ENCODE measurements around the gene ARL8A.
"Not testable (repeated sequence)": the region's sequence is repeated elsewhere in the genome, so short reads cannot be mapped to it uniquely, and the experiment has no call there.

The ARL8A gene

GRCh38 chr1:202144402-202145067, at the start of gene ARL8A:
Gene ARL8A (minus strand): TSS chr1:202144737. CDS start chr1:202144572, 165 bp downstream.
- peak; percentile 64 to 74 for DNase-seq

DNA sequence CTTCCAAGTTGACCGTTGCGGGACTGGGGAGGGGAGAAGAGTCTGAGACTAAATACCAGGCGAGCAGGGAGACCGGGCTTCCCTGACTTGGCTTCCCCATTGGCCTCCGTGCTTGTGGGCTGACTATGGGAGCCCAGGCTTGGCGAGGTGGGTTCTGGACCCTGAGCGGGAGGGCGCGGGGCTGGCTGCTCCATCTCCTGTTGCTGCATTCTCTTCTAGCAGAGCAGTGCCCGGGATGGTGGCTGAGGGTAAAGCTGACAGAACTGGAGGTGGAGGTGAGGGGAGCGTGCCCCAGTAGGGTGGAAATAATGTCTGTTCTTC, 49.8 kb upstream of the ARL8A start:
- DNase-seq = no peak

GRCh38 chr1:202193614-202194327, 49.2 kb upstream of the ARL8A start, which contains the start of gene LGR6:
Gene LGR6 (plus strand): TSS chr1:202193799. CDS start chr1:202193990, 191 bp downstream.
- DNase-seq = no peak

- DNase-seq = peak; percentile 56 to 63
These were observed 48.5 kb upstream of the ARL8A start for GRCh38 chr1:202192770-202193613.

GRCh38 chr1:202191391-202191790, 46.9 kb upstream of the ARL8A start:
- not testable (repeated sequence) for DNase-seq

GRCh38 chr1:202189918-202190715, 45.6 kb upstream of the ARL8A start:
- no peak for DNase-seq

- peak; percentile 69 to 77 for DNase-seq
These were observed 44.7 kb upstream of the ARL8A start for GRCh38 chr1:202189001-202189790.

DNA sequence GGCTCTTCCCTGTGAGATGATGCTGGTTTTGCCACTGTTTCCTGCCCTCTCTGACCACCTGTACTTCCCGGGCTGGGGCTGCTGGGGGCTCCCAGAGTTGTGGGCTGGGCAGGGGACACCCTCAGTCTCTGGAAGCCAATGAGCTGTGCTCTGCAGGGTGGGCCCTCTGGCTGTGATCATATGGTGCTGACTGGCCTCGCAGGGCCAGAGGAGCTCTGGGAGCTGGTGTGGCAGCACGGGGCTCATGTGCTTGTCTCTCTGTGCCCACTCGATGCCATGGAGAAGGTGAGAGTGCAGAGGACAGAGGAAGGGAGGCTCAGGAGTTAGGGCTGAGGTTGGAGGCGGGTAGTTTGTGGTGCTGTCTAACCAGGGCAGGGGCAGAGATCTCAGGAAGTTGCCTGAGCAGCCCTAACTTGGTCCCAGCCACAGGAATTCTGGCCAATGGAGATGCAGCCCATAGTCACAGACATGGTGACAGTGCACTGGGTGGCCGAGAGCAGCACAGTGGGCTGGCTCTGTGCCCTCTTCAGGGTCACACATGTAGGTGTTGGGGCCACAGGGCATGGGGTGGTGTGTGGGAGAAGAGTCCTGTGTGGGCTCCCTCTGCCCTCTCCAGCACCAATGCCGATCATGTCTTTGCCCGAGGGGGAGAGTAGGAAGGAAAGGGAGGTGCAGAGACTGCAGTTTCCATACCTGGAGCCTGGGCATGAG, 43.3 kb upstream of the ARL8A start:
- DNase-seq = no peak

DNA sequence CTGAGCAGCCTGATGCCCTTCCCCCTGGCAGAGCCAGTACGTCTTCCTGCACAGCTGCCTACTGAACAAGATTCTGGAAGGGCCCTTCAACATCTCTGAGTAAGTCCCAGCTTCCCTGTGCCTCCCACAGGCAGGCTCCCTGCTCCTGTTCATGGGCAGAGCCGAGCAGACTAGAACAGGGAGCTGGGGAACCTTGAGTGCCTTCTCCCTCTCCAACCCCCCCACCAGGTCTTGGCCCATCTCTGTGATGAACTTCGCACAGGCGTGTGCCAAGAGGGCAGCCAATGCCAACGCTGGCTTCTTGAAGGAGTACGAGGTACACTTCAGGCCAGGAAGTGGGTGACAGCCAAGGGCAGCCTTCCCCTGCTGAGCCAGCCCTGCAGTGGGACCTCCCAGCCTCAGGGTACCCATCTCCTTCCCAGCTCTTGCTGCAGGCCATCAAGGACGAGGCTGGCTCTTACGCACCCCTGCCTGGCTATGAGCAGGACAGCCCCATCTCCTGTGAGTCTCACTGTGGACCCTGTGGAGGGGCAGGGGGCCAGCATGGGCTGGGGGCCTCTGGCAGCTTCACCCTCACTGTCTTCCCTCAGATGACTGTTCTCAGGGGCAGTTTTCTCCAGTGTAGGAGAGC, 42.6 kb upstream of the ARL8A start:
- no peak for DNase-seq

DNA sequence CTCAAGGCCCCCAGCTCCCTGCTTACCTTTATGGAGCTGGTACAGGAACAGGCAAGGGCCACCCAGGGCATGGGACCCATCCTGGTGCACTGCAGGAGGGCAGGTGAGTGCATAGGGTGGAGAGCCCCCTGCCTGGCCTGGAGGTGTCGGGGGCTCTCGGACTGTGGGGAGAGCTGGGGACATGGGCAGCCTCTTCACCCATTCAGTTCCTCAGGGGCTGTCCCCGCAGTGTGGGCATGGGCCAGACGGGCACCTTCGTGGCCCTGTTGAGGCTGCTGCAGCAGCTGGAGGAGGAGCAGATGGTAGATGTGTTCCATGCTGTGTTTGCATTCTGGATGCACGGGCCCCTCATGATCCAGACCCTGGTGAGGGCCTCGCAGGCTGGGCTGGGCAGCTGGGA, 41.8 kb upstream of the ARL8A start:
- DNase-seq = no peak

GRCh38 chr1:202184750-202185460, 40.4 kb upstream of the ARL8A start:
- peak; percentile 62 to 75 for DNase-seq

DNA sequence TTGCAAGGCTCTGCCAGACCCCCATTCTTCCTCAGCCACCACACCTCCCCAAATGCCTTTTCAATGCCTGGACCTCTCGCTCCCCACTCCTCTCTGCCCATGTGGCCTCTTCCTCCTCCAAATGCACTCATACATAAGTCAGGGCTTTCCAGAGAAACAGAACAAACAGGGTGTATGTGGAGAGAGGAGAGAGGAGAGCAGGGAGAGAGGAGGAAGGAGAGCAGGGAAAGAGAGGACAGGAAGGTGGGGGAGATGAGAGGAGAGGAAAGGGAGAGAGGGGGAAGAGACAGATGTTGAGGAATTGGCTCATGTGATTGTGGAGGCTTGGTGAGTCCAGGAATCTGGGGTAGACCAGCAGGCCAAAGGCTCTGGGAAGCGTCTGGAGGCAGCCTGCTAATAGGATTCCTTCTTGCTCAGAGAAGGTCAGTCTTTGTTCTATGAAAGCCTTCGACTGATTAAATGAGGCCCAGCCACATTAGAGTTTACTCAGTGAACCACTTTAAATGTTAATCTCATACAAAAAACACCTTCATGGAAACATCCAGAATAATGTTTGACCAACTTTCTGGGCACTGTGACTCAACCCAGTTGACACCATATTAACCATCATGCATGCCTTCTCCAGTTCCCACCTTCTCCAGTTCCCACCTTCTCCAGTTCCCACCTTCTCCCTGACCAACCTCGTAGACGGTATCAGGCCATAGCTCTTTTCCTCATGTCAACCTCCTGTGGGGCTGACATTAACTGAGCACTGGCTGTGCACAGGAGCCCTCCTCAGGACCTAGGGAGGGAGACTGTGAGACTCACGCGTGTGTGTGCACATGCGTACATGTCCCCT, 37.7 kb upstream of the ARL8A start:
- no peak for DNase-seq

DNA sequence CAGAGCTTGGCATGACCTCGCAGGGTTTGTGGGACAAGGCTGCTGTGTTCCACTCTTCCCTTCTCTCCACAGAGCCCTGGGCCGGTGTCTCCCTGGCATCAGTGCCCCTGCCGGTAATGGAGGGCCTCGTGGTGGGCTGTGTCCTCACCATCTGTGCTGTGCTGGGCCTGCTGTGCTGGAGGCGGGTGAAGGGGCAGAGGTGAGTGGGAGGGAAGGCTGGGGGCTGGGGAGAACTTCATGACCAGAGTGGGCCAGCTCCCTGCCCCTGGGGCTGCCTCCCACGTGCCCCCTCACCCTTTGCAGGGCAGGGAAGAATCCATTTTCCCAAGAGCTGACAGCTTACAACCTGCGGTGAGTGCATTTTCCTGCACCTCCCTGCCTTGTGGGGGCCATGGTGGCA, 37.0 kb upstream of the ARL8A start:
- DNase-seq = no peak

GRCh38 chr1:202180751-202181139, 36.2 kb upstream of the ARL8A start:
- not testable (repeated sequence) for DNase-seq

DNA sequence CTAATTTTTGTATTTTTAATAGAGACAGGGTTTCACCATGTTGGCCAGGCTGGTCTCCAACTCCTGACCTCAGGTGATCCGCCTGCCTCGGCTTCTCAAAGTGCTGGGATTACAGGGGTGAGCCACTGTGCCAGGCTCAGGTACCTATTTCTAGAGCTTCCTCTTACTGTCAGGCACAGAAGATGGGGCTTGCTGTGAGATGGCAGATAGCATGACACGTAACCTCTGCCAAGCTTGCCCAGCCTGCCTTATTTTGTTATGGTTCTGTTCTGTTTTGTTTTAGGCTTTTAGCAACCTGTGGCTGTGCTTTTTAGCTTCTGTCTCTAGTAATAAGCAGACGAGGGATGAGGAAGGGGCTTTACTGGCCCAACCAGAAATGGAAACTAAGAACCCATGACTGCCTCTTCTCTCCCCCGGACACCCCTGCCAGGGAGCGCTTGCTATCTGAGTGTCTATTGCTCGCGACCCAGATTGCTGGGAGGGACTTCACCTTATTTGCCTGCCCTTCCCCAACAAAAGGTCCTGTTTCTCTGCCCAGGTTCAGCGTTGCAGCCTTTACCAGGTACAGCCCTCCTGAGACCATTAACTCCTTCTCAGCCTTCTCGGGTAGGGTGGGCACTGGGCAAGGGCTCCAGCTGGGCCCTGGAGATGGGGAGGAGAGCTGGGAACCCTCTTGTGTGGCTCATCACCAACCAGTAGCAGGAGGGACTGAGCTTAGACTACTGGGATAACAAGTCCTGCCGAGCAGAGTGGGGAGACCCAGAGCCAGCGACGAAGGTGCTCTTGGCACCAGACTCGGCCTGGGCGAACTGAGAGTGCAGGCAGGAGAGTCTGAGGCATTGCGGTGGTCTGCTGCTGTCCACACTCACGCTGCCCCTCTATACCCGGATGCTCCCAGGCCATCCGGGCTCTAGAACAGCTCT, 35.6 kb upstream of the ARL8A start:
- DNase-seq = no peak

DNA sequence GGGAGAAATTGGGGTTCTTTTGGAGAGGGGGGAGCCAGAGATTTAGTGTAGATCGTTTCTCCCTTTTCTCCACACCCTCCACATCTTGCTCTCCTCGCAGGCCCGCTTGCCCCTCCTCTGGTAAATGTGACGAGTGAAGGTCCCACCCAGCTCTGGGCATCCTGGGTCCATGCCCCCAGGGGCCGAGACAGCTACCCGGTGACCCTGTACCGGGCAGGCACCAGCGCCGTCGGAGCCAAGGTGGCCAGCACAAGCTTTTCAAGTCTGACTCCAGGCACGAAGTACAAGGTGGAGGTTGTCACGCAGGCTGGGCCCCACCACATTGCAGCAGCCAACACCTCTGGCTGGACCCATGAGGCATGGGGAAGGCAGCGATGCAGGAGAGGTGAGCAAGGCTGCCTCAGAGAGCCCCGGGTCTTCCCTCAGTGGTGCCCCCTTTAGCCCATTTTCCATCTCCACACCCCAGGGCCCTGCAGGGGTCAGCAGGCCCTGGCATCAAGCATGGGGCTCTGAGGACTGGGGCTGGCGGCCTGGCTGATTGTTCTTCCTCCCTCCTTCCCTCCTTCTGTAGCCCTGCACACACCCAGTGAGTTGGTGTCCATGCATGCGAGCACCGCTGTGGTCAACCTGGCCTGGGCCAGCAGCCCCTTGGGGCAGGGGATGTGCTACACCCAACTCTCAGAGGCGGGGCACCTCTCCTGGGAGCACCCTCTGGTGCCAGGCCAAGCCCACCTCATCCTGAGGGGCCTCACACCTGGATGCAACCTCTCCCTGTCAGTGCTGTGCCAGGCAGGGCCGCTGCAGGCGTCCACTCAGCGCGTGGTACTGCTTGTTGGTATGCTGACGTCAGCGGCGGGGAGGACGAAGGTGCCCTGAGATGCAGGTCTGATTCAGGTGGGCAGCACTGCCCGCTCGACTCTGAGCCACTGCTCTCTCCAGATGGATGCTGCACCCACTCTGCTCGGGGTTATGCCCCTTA, 32.7 kb upstream of the ARL8A start:
- no peak for DNase-seq

- no peak for DNase-seq
These were observed 29.5 kb upstream of the ARL8A start for GRCh38 chr1:202173993-202174392.
